GM18526 (cell line): ENCODE data around the gene AGAP5.
"Not testable (repeated sequence)": the region's sequence is repeated elsewhere in the genome, so short reads cannot be mapped to it uniquely, and the experiment has no call there.

Source experiments
- POLR2A ChIP-seq: IDR thresholded peaks from 3 replicates; pipeline ENCODE4 v1.6.1; 2011; ENCODE audit not compliant: insufficient read length; ENCODE audit errors: extremely low read depth

Gene AGAP5

DNA sequence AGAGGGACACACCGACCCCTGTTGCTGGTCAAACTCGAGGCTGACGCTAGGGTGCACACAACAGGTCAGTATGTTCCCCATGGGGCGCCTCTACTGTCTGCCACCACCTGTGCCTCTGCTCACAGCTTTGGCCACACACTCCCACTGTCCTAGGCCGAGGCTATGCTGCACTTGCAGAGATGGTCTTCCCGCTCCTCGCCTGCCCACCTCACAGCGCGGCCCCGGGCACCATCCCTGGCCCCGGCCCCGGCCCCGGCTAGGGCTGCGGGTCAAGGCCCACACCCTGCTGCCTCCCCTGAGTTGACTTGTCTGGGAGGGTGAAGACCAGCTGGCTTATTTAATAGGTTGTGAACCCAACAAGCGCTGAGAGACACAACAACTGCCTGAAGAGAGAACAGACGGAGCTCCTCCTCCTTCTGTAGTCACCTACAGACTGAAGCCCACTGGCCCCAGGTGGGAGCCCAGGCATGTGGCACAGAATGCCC, at the start of gene AGAP5:
AGAP5 (minus strand) TSS at position 435 of the 485 bp plus-strand sequence; CDS start at position 81, 354 bp downstream.
- not testable (repeated sequence) for TF ChIP-seq POLR2A

GRCh38 chr10:73746721-73747120, 48.8 kb upstream of the AGAP5 start:
- no peak for TF ChIP-seq POLR2A

GRCh38 chr10:73744664-73744975, 46.7 kb upstream of the AGAP5 start:
- no peak for TF ChIP-seq POLR2A

DNA sequence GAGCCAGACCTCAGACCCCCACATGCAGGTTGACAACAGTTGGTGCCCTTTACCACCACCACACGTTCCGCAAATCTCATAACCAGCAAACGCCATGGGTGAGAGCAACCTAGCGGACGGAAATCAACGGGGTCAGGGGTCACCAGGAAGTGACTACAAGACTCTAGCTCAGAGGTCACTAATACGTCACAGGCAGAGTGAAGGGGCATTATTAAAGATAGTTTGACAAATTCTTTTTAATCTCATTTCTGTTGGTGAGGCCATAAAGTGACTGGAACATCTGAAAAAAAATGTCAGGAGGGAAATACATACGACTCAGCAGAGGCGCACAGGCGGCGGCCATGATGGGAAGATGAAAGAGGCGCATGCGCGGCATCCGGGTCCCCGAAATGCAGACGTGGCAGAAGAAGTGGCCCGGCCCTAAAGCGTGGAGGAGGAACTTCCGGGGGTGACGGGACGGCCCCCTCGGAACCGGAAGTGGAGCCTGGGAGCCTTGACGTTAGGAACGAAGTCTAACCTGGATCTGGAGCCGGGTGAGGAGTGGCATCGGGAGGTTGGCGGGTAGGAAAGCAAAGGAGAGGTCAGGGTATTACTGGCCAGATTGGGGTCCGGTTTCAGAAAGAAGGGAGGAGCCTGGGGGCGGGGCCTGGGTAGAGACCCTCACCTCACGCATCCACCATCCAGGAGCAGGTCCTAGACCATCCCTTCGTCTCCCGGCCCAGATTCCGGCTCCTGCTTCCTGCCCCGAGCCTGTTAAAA, 46.2 kb upstream of the AGAP5 start, which contains the start of gene SEC24C:
SEC24C (plus strand) TSS at position 468 of the 759 bp plus-strand sequence. CDS start 2,461 bp downstream, outside the sequence.
- TF ChIP-seq POLR2A, result peak; percentile 74

- no peak for TF ChIP-seq POLR2A
Measured at GRCh38 chr10:73743327-73743904, 45.5 kb upstream of the AGAP5 start.

- TF ChIP-seq POLR2A, result no peak
Measured at GRCh38 chr10:73742454-73742734, 44.5 kb upstream of the AGAP5 start.

GRCh38 chr10:73734796-73735305, 36.9 kb upstream of the AGAP5 start:
- TF ChIP-seq POLR2A, result no peak

GRCh38 chr10:73734028-73734720, 36.3 kb upstream of the AGAP5 start:
- TF ChIP-seq POLR2A, result no peak

GRCh38 chr10:73732931-73733623, 35.2 kb upstream of the AGAP5 start:
- TF ChIP-seq POLR2A, result no peak

- no peak for TF ChIP-seq POLR2A
Measured at GRCh38 chr10:73732426-73732825, 34.5 kb upstream of the AGAP5 start.

DNA sequence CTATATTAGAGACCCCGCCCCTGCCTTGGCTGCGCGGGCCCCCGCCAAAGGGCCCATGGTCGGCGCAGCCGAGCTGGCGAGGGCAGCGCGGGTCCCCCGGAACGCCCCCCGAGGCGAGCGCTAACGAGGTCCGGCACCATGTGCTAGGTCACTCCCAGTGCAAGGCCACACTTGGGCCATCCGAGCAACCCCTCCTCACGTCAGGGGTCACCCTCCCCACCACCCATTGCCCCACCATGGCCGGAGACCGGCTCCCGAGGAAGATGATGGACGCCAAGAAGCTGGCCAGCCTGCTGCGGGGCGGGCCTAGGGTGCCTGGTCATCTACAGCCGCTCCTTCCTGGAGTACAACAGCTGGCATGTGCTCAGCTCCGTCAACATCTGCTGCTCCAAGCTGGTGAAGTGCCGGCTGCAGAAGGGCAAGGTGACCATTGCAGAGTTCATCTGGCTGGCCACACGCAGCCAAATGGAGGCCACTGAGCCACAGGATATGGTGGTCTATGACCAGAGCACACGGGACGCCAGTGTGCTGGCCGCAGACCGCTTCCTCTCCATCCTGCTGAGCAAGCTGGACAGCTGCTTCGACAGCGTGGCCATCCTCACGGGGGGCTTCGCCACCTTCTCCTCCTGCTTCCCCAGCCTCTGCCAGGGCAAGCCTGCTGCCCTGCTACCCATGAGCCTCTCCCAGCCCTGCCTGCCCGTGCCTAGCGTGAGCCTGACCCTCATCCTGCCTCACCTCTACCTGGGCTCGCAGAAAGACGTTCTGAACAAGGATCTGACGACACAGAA, 33.9 kb upstream of the AGAP5 start:
- no peak for TF ChIP-seq POLR2A

DNA sequence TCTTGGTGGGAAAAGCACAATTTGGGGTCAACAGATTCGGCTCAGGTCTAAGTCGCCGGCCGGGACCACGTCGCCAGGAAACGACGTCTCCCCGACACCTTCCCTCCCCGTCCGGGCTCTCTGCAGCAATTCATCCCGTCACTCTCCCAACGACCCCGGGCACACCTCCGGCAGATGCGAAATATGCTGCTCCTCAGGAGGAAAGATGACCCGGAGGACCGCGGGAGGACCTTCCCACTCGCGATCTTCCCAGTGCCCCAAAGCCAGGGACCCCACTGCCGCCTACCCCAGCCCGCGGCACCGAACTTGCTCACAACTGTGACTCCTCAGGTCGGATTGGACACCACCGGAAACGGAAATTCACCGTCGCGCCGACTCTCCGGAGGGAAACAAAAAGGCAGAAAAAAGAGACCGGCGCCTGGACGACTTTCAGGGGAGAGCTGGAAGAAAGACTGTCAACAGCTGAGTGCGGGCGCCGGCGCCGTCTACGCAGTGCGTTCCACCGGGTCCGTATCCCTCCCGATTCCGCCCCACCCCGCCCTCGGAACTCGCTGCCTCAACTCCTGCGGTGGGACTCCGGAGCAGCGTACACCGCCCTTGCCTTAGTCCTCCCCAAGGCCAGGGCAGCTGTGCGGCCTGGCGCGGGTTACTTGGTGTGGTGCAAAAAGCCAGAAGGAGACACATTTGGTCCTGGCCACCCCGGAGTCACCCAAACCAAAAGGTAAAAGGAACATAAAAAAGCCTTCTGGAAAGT, 32.4 kb upstream of the AGAP5 start:
- TF ChIP-seq POLR2A, result peak; percentile 96

GRCh38 chr10:73723516-73723915, 25.6 kb upstream of the AGAP5 start:
- no peak for TF ChIP-seq POLR2A

DNA sequence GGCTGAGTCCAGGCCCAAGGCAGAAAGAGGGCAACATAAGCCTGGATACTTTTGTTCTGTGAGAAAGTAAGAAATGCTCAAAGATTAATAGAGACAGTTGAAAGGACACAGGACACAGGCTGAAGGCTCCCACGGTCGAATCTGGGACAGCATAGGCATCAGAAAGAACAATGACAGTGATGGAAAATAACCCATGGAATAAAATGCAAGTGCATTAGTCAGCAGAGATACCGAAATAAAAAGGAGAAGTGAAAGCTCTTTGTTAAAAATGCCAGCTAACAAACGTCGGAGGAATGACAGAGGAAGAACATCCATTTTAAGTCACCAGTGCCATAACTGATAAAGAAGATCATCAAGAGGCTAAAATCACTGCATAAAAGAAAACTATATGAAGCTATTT, 19.6 kb upstream of the AGAP5 start:
- no peak for TF ChIP-seq POLR2A
